Cardiac muscle cell (in vitro differentiated cells and primary cell): ENCODE data around the gene GPATCH3. TPM values are rescaled to one million over a fixed set of nuclear protein-coding genes. Genes with fewer than 3 reads are reported as not detected.

ENCODE experiments used
- DNase-seq, 2 donors: peaks; one replicate each; pipeline versions ENCODE4 v3.0.0 to v3.0.0-alpha.2; 2010 to 2017; ENCODE audit warnings: low read depth in 1 of 2, low spot score in 1 of 2
- H3K27ac ChIP-seq: fragments of 200-600 bp; sonication (generic); 2 replicates; pipeline ENCODE4 v1.5.1; 2016
- H3K27me3 ChIP-seq: fragments of 200-600 bp; sonication (generic); 2 replicates; pipeline ENCODE4 v1.6.0; 2016; ENCODE audit warnings: control low read depth
- H3K36me3 ChIP-seq: fragments of 200-600 bp; sonication (generic); 2 replicates; pipeline ENCODE4 v1.5.1; 2016; ENCODE audit warnings: control low read depth
- H3K4me1 ChIP-seq: fragments of 200-600 bp; sonication (generic); 2 replicates; pipeline ENCODE4 v1.8.1; 2017; ENCODE audit warnings: low read depth, mild to moderate bottlenecking, mixed run types
- H3K4me3 ChIP-seq: fragments of 200-600 bp; sonication (generic); 2 replicates; pipeline ENCODE4 v1.5.1; 2016; ENCODE audit warnings: mild to moderate bottlenecking
- H3K9me3 ChIP-seq: fragments of 200-600 bp; sonication (generic); 2 replicates; pipeline ENCODE4 v1.5.1; 2017; ENCODE audit warnings: low read depth, mild to moderate bottlenecking, control low read depth
- polyA plus RNA-seq: library from polyadenylated mRNA; unstranded; fragments of >200 nt; fragmentation: Nextera tagmentation; extraction: Ambion mirVana; gene quantifications from 2 replicates; pipeline ENCODE4 v1.2.1, GENCODE V29; 2016
- total RNA-seq: library from RNA; depleted of rRNA; stranded (reverse); fragments of >200 nt; gene quantifications from 2 replicates; pipeline ENCODE4 v1.2.3, GENCODE V29; 2016
- TF ChIP-seq, protein P1 (sequence below): IDR thresholded peaks from 2 replicates; pipeline ENCODE4 v1.5.1; 2012; ENCODE audit warnings: low read depth, mild to moderate bottlenecking, low read length

The GPATCH3 gene
- total and polyA plus RNA-seq, 2 experiments from 2014 or later: 16.1 TPM

GRCh38 chr1:26856604-26857469 lies 43.4 kb downstream of the GPATCH3 start:
- H3K4me1 ChIP-seq: peaks cover 5% of the 10 kb centered on the region
- TF ChIP-seq, protein P1, sequence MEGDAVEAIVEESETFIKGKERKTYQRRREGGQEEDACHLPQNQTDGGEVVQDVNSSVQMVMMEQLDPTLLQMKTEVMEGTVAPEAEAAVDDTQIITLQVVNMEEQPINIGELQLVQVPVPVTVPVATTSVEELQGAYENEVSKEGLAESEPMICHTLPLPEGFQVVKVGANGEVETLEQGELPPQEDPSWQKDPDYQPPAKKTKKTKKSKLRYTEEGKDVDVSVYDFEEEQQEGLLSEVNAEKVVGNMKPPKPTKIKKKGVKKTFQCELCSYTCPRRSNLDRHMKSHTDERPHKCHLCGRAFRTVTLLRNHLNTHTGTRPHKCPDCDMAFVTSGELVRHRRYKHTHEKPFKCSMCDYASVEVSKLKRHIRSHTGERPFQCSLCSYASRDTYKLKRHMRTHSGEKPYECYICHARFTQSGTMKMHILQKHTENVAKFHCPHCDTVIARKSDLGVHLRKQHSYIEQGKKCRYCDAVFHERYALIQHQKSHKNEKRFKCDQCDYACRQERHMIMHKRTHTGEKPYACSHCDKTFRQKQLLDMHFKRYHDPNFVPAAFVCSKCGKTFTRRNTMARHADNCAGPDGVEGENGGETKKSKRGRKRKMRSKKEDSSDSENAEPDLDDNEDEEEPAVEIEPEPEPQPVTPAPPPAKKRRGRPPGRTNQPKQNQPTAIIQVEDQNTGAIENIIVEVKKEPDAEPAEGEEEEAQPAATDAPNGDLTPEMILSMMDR: no peak
- no peak for DNase-seq
- no peak overlapping the region for H3K4me3 ChIP-seq
- peaks cover 9% of the 10 kb centered on the region for H3K36me3 ChIP-seq
- no peak overlapping the region for H3K27ac ChIP-seq
- H3K27me3 ChIP-seq: no peaks in the 10 kb centered on the region
- H3K9me3 ChIP-seq: no peaks in the 10 kb centered on the region

GRCh38 chr1:26856181-26856580 lies 44.1 kb downstream of the GPATCH3 start:
- H3K27ac ChIP-seq: no peak overlapping the region
- TF ChIP-seq, protein P1: no peak
- H3K9me3 ChIP-seq: no peaks in the 10 kb centered on the region
- H3K4me1 ChIP-seq: peaks cover 5% of the 10 kb centered on the region
- DNase-seq: no peak
- no peak overlapping the region for H3K4me3 ChIP-seq
- peaks cover 12% of the 10 kb centered on the region for H3K36me3 ChIP-seq
- H3K27me3 ChIP-seq: no peaks in the 10 kb centered on the region

GRCh38 chr1:26855636-26856035 lies 44.6 kb downstream of the GPATCH3 start:
- no peaks in the 10 kb centered on the region for H3K9me3 ChIP-seq
- no peak overlapping the region for H3K4me3 ChIP-seq
- no peaks in the 10 kb centered on the region for H3K27me3 ChIP-seq
- peaks cover 14% of the 10 kb centered on the region for H3K36me3 ChIP-seq
- no peak overlapping the region for H3K27ac ChIP-seq
- TF ChIP-seq, protein P1: no peak
- H3K4me1 ChIP-seq: peaks cover 5% of the 10 kb centered on the region
- no peak for DNase-seq

GRCh38 chr1:26854906-26855305 lies 45.4 kb downstream of the GPATCH3 start:
- H3K4me3 ChIP-seq: no peak overlapping the region
- H3K9me3 ChIP-seq: no peaks in the 10 kb centered on the region
- H3K4me1 ChIP-seq: peaks cover 5% of the 10 kb centered on the region
- H3K36me3 ChIP-seq: peaks cover 19% of the 10 kb centered on the region
- TF ChIP-seq, protein P1: no peak
- no peak for DNase-seq
- no peaks in the 10 kb centered on the region for H3K27me3 ChIP-seq
- peak overlapping the region; percentile 10 for H3K27ac ChIP-seq

DNA sequence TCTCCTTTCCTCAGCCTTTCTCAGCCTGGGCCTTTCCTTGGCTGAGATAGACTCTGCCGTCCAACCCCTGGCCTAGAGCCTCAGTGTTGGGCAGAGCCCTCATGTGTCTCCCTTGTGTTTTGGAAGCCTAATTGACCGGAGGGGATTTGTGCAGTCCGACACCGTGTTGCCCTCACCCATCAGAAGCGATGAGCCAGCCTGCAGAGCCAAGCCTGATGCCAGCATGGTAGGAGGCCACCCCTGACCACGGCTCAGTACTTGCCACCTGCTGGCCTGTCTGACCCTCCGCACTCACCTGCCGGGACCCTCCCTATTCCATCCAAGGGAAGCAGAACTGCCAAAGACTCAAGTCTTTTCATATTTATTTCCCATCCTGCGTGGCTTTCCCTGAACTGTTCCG lies 46.7 kb downstream of the GPATCH3 start:
- Histone ChIP-seq H3K4me3 (no peak overlapping the region), H3K9me3 (no peaks in the 10 kb centered on the region), H3K27me3 (no peaks in the 10 kb centered on the region), H3K4me1 (peaks cover 5% of the 10 kb centered on the region), H3K36me3 (peaks cover 27% of the 10 kb centered on the region), H3K27ac (no peak overlapping the region)
- DNase-seq: no peak
- TF ChIP-seq, protein P1: no peak
